GM21390 (cell line): ENCODE measurements around the gene SLC15A3.

Experiments
- ATAC-seq: cut with Tn5 transposase; IDR thresholded peaks from one replicate; pipeline ENCODE4 v1.9.1; 2021; ENCODE audit not compliant: unreplicated experiment

Gene SLC15A3

GRCh38 chr11:60932605-60933356 lies 19.2 kb downstream of the SLC15A3 start:
- ATAC-seq = no peak

GRCh38 chr11:60931917-60932316 lies 20.1 kb downstream of the SLC15A3 start:
- ATAC-seq = no peak

GRCh38 chr11:60930394-60930793 lies 21.6 kb downstream of the SLC15A3 start:
- no peak for ATAC-seq

GRCh38 chr11:60929764-60930163 lies 22.2 kb downstream of the SLC15A3 start:
- no peak for ATAC-seq

GRCh38 chr11:60928563-60929001 lies 23.4 kb downstream of the SLC15A3 start:
- ATAC-seq = no peak

GRCh38 chr11:60927600-60927999 lies 24.4 kb downstream of the SLC15A3 start:
- ATAC-seq = no peak

GRCh38 chr11:60927061-60927592 lies 24.8 kb downstream of the SLC15A3 start:
- ATAC-seq = no peak

GRCh38 chr11:60926500-60926899 lies 25.5 kb downstream of the SLC15A3 start:
- no peak for ATAC-seq

GRCh38 chr11:60925868-60926267 lies 26.1 kb downstream of the SLC15A3 start:
- ATAC-seq = no peak

- ATAC-seq = no peak
These were observed 26.8 kb downstream of the SLC15A3 start for GRCh38 chr11:60924906-60925853.

- no peak for ATAC-seq
These were observed 27.7 kb downstream of the SLC15A3 start, which contains the start of gene TMEM132A for GRCh38 chr11:60924110-60924905. TSS of gene TMEM132A (plus strand) at chr11:60924460. CDS start at chr11:60924634, 174 bp downstream.

GRCh38 chr11:60923800-60924109 lies 28.2 kb downstream of the SLC15A3 start:
- ATAC-seq = no peak

- no peak for ATAC-seq
These were observed 28.6 kb downstream of the SLC15A3 start for GRCh38 chr11:60923326-60923725.

- ATAC-seq = no peak
These were observed 29.1 kb downstream of the SLC15A3 start for GRCh38 chr11:60922906-60923305.

GRCh38 chr11:60921777-60922335 lies 30.1 kb downstream of the SLC15A3 start:
- no peak for ATAC-seq

- no peak for ATAC-seq
These were observed 30.7 kb downstream of the SLC15A3 start for GRCh38 chr11:60921259-60921658.

GRCh38 chr11:60919956-60920355 lies 32.0 kb downstream of the SLC15A3 start:
- no peak for ATAC-seq

- ATAC-seq = no peak
These were observed 32.7 kb downstream of the SLC15A3 start for GRCh38 chr11:60919320-60919719.

- ATAC-seq = no peak
These were observed 33.1 kb downstream of the SLC15A3 start for GRCh38 chr11:60918939-60919265.

GRCh38 chr11:60918251-60918938 lies 33.6 kb downstream of the SLC15A3 start:
- ATAC-seq = no peak
